NCI-H510A (cell line): ENCODE data around the gene H3-3A.
A peak's percentile ranks its signal among the peaks of the same experiment; 100 is the strongest.

Experiments
- DNase-seq: peaks from one replicate; lab custom pipeline; 2025; lab: John Stamatoyannopoulos, UW

Gene H3-3A

DNA sequence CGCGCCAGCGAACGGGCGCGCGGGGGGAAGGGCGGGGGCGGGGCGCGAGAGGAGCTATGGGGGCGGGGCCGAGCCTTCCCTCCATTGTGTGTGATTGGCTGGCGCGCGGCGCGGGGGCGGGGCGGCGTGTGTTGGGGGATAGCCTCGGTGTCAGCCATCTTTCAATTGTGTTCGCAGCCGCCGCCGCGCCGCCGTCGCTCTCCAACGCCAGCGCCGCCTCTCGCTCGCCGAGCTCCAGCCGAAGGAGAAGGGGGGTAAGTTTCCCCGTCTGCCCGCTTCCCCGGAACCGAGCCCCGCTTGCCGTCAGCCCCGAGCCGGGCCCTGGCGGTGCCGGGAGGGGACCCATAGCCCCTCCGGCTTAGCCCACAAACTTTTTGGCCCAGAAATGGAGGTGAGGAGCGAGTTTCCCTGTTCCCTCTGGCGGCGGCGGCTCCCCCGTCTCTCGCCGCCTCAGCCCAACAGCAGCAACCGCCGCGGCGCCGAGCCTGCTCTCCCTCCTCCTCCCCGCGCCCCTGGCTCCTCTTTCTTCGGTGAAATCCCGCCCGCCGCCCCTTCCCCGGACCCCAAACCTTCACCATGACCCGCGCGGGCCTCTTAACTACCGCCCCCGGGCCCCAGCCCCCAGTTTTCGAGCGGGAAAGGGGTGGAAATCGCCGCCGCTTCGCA, at the start of gene H3-3A:
TSS of gene H3-3A (plus strand) at position 159 of the 666 bp plus-strand sequence. CDS start 1,636 bp downstream, outside the sequence.
- DNase-seq, result peak; percentile 90

DNA sequence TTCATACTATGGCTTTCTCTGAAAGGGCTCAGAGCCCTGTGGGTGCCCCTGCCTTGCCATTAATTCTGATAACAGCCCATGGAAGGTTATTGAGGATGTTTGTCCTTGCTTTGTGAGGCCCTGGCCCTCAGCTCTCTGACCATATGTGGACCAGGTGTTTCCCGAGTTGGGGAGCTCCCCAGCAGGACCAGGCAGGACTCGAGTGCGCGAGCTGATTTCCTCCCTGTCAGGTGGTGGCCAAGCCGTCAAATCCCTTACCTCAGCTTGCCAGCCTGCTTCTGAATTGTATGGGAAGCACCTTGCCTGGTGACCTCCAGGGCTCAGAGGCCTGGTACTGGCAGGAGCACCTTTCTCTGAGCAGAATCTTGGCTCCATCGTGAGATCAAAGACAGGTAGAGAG, 45.4 kb upstream of the H3-3A start:
- no peak for DNase-seq

GRCh38 chr1:226019572-226019971, 42.9 kb upstream of the H3-3A start:
- no peak for DNase-seq

GRCh38 chr1:226021401-226021800, 41.1 kb upstream of the H3-3A start:
- DNase-seq, result no peak

GRCh38 chr1:226021801-226022200, 40.7 kb upstream of the H3-3A start:
- no peak for DNase-seq

DNA sequence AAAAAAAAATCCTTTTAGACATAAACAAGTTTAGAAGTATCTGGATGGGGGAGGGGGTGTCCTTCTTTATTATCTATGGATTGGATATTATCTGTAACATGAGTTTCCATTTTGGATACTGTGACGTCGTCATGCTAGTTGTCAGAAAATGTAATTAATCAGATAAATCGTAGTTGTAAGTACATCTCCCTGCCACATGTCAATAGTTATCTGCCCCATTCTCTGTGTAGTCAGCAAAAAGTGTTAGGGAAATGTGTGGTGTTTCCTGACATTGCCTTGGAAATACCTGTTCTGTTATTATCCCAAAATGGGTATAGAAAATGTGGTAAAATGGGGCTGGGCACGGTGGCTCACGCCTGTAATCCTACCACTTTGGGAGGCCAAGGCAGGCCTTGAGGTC, 38.8 kb upstream of the H3-3A start:
- no peak for DNase-seq

- DNase-seq, result no peak
These were observed 35.7 kb upstream of the H3-3A start for GRCh38 chr1:226026833-226027232.

DNA sequence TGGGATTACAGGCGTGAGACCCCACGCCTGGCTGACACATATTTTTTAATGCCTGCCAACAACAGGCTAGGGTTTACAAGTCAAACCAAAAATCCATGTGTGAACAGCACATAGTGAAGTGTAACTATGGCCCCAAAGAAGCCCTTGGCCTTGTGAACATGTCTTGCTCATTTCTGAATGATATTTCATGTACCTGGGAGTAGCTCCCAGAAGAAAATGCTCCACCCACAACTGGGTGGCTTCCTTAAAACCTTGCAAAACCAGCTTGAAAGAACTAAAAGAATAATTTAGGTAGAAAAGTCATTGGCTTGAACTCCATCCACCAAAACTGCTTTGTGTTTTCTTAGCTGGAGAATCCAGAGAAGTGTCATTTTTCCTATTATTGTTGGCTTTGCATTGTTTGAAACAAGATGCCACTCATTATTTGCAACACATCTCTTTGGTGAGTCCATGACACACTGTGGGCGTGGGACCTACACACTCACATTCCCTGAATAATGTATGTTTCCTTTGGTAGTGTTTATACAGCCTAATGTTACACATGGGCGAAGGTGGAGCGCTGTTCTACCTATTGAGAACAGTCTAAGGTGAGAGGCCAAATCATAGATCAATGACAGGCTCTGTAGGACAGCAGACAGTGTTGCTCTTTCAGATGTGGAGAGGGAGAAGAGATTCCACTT, 34.8 kb upstream of the H3-3A start:
- DNase-seq, result no peak

DNA sequence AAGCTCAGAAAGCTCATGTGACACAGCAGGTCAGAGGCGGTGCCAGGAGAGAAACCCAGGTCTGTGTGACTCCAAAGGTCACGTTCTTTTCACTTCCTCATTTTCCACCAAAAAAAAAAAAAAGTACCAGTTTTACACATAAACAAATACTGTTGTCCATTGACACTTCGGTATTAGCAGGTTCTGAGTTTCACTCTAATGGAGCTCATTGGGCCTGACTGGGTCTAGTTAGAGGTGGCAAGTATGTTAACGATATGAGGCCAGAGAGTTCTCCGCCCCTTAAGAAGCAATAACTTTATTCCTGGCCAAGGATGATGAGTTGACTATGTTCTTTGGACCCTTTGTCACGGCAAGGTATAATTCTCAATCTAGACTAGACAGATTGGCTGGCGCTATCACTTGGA, 33.4 kb upstream of the H3-3A start:
- DNase-seq, result no peak

- DNase-seq, result no peak
These were observed 32.8 kb upstream of the H3-3A start for GRCh38 chr1:226029568-226030225.

GRCh38 chr1:226033582-226033981, 28.9 kb upstream of the H3-3A start:
- no peak for DNase-seq

GRCh38 chr1:226033991-226034390, 28.5 kb upstream of the H3-3A start:
- no peak for DNase-seq

GRCh38 chr1:226034482-226034881, 28.0 kb upstream of the H3-3A start:
- DNase-seq, result no peak

DNA sequence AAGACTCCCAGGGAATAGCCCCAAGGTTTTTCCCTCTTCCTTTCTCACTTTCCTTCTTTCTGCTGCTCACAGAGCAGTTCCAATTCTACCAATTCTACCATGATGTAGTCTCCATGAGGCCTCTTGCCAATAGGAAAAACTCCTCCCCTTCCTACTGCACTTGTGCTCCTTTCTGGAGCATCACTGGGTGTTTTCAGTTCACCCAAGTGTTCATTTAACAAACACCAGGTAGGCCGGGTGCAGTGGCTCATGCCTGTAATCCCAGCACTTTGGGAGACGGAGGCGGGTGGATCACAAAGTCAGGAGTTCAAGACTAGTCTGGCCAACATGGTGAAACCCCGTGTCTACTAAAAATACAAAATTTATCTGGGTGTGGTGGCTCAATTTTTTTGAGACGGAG, 26.6 kb upstream of the H3-3A start:
- DNase-seq, result no peak

DNA sequence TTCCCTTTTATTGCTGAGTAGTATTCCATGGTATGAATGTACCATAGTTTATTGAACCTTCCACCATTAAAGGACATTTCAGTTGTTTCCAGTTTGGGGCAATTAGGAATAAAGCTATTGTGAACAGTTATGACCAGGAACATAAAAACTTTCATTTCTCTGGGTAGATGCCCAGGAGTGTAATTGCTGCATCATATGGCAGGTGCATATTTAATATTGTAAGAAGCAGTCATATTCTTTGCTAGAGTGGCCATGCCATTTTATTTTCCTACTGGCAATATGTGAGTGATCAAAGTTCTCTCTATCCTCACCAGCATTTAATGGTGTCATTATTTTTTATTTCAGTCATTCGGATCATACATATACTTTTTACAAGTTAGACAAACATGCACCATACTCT, 23.9 kb upstream of the H3-3A start:
- DNase-seq, result no peak

GRCh38 chr1:226041419-226041818, 21.1 kb upstream of the H3-3A start:
- no peak for DNase-seq

DNA sequence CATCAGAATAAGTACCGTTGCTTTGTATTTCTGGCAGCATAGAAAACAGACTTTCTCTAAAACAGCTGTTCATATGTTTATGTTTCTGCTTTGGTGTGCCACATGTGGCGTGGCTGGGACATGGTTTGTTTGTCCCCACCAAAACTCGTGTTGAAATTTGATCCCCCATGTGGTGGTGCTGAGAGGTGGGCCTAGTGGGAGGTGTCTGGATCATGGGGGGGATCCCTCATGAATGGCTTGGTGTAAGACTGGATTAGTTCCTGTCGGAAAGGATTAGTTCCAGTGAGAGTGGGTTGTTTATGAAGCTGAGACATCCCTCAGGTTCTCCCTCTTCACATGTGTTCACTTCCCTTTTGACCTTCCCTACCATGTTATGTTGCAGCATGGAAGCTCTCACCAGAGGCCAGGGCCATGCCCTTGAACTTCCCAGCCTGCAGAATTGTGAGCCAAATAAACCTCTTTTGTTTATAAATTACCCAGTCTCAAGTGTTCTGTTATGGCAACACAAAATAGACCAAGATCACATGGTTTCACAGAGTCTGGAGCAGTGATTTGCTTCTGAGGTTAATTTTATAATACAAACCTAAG, 17.9 kb upstream of the H3-3A start:
- no peak for DNase-seq

DNA sequence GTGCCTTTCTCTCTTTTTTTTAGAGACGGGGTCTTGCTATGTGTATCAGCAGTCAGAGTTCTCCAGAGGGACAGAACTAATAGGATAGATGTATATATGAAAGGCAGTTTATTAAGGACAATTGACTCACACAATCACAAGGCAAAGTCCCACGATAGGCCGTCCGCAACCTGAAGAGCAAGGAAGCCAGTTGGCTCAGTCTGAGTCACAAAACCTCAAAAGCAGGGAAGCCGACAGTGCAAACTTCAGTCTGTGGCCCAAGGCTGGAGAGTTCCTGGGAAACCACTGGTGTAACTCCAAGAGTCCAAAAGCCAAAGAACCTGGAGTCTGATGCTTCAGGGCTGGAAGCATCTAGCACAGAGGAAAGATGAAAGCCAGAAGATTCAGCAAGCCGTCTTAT, 16.3 kb upstream of the H3-3A start:
- no peak for DNase-seq

- DNase-seq, result no peak
These were observed 15.0 kb upstream of the H3-3A start for GRCh38 chr1:226047495-226047894.

DNA sequence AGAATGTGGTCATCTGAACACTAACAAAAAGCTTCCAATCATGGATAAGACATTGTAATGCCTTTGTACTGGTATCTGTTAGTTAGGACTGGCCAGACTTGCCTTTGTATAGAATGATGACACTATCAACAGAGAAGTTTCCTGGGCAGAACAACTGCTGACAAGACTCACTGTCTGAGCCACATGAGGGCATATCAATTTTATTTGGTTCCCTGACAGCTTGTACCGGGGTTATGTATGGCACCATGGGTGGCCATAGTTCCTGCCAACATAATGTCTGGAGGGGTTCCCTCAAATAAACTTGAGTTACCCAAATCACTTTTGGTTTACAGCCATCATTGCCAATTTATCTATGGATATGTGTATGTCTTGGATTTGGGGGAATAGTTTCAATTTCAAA, 13.6 kb upstream of the H3-3A start:
- no peak for DNase-seq

- DNase-seq, result no peak
These were observed 12.4 kb upstream of the H3-3A start for GRCh38 chr1:226050133-226050532.

- no peak for DNase-seq
These were observed 11.2 kb upstream of the H3-3A start for GRCh38 chr1:226051365-226051764.

DNA sequence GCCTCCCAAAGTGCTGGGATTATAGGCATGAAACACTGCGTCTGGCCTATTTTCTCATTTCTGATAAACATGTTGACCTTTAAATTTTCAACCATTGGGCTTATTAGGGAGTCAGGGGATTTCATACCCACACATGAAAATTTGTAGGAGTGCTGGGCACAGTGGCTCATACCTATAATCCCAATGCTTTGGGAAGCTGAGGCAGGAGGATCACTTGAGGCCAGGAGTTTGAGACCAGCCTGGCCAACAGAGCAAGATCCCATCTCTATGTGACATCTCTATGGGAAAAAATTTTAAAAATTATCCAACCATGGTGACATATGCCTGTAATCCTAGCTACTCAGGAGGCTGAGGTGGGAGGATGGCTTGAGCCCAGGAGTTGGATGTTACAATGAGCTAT, 10.5 kb upstream of the H3-3A start:
- no peak for DNase-seq
